Psoas muscle (tissue), 8 donors: Measurements from ENCODE around the gene CCND1. TPM values are rescaled to one million over a fixed set of nuclear protein-coding genes. Genes with fewer than 3 reads are reported as not detected.
A peak's percentile ranks its signal among the peaks of the same experiment; 100 is the strongest.

ENCODE experiments used
- ATAC-seq, 4 donors: fragments of 200-7000 bp; cut with Tn5 transposase; one replicate each; pipeline ENCODE4 v1.9.1; 2020; ENCODE audit warnings: moderate library complexity in 3 of 4, mild to moderate bottlenecking in 2 of 4
- DNase-seq, 2 donors: peaks; one replicate each; pipeline ENCODE4 v3.0.0-alpha.2; 2020
- H3K27ac ChIP-seq: fragments of 200-600 bp; one replicate; pipeline ENCODE4 v1.8.0; 2022
- H3K27me3 ChIP-seq, 3 donors: fragments of 200-600 bp in 1 of 3; one replicate each; pipeline versions ENCODE4 v1.6.1 to v1.8.0; 2013 to 2022; ENCODE audit warnings: low read length in 2 of 3, mild to moderate bottlenecking in 2 of 3, moderate library complexity in 1 of 3; ENCODE audit not compliant: insufficient read depth in 3 of 3
- H3K36me3 ChIP-seq, 2 donors: fragments of 200-600 bp in 1 of 2; one replicate each; pipeline versions ENCODE4 v1.6.1 to v1.8.0; 2013 to 2022; ENCODE audit warnings: low read depth in 1 of 2, mild to moderate bottlenecking in 1 of 2, moderate library complexity in 1 of 2; ENCODE audit not compliant: insufficient read depth in 1 of 2
- H3K4me1 ChIP-seq: fragments of 200-600 bp; one replicate; pipeline ENCODE4 v1.8.0; 2022
- H3K4me3 ChIP-seq: fragments of 200-600 bp; one replicate; pipeline ENCODE4 v1.8.0; 2022; ENCODE audit warnings: mild to moderate bottlenecking
- H3K9me3 ChIP-seq: fragments of 200-600 bp; one replicate; pipeline ENCODE4 v1.8.0; 2022
- WGBS, 3 donors: extraction: QIAGEN DNeasy Blood & Tissue Kit; methylation state at CpG; one replicate each; pipeline versions ENCODE4 v1.1.6 to v1.1.7; 2013; 5-methylcytosine and 5-hydroxymethylcytosine counted together
- intact Hi-C, 2 donors: fragments of 100-400 bp; cut with DNase I; formaldehyde crosslinking; loops; one replicate each; pipeline versions ENCODE4 v1.11.0 to v1.14.2; 2022
- polyA plus RNA-seq, 3 donors: library from polyadenylated mRNA; stranded (reverse); fragments of 200-250 nt; gene quantifications; one replicate each; pipeline ENCODE4 v1.2.3, GENCODE V29; 2013
- total RNA-seq, 4 donors: library from RNA; stranded (reverse); fragmentation: NEBNext Ultra II Directional in 2 of 4; extraction: Animal tissue kit (Norgen Biotek cat#: 25700) in 2 of 4; gene quantifications; one replicate each; pipeline versions ENCODE4 v1.2.1 to v1.2.4, GENCODE V29; 2021 to 2023
- TF ChIP-seq, protein P1 (sequence below): fragments of 200-600 bp; IDR thresholded peaks from one replicate; pipeline ENCODE4 v1.8.0; 2022; ENCODE audit warnings: antibody characterized with exemption
- donor health status: healthy with polysubstance abuse.
- donor health status: DM: no; HTN: no; CAD: no; lungs with moderate emphysema.
- donor health status: Bipolar disorder and iron deficiency.
- donor health status: healthy.
- donor health status: DM: yes; HTN: yes; CAD: no.
- donor health status: DM: no; HTN: no; CAD: no.
- donor health status: DM: no; HTN: no; CAD: no.
- donor health status: DM: yes; HTN: yes; CAD: no.

Gene CCND1
- total and polyA plus RNA-seq, 7 donors = 1.8 to 11.3 (median 6.5) TPM

DNA sequence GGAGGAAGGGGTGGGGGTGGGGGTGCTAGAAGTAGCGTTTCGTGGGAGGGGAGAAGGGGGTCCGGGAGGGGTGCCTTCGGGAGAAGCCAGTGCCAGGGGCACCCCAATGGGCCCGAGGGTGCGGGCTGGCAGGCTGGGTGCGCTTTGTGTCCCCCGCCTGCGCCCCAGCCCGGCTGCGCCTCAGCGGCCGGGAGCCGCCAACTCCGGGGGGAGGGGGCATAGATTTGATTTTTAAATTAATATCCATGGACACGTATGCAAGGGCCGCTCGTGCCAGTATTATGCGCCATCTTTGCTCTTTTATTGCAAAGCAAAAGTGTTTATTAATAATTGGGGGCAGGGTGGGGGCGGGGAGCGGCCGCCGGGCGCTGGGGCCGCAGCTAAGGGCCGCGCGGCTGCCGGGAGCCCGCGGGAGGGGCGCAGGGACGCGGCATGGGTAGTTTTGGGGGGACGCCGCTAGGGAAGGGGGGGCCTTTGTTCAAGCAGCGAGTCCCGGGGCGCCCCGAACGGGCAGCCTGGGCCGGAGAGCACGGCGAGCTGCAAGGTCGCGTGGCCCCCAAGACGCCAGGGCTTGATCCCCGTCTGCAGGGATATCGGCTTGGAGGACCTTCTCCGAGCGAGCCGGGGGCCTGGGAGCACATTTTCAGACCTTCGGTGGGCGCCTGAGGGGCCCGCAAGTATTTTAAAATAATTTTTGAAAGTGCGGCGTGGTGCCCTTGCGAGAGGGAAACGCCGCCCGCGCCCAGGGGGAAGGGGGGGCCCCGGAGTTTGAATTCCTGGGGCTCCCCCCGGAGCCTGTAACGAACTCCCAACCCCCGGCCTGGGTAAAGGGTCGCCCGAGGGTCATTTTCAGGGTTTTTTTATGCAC is 959 bp downstream of the CCND1 start:
- Histone ChIP-seq H3K9me3 (no peaks in the 10 kb centered on the region), H3K27ac (no peak overlapping the region), H3K27me3 (peaks cover 0 to 91% (median 26%) of the 10 kb centered on the region in 3 donors), H3K4me1 (peaks cover 27% of the 10 kb centered on the region), H3K36me3 (no peaks in the 10 kb centered on the region), H3K4me3 (peak overlapping the region; percentile 75)
- WGBS, 3 donors = 1 to 3% (median 1%) methylated on average over 41 to 68 of the region's 68 CpGs
- no peak for DNase-seq
- ATAC-seq = no peak
- TF ChIP-seq, protein P1, sequence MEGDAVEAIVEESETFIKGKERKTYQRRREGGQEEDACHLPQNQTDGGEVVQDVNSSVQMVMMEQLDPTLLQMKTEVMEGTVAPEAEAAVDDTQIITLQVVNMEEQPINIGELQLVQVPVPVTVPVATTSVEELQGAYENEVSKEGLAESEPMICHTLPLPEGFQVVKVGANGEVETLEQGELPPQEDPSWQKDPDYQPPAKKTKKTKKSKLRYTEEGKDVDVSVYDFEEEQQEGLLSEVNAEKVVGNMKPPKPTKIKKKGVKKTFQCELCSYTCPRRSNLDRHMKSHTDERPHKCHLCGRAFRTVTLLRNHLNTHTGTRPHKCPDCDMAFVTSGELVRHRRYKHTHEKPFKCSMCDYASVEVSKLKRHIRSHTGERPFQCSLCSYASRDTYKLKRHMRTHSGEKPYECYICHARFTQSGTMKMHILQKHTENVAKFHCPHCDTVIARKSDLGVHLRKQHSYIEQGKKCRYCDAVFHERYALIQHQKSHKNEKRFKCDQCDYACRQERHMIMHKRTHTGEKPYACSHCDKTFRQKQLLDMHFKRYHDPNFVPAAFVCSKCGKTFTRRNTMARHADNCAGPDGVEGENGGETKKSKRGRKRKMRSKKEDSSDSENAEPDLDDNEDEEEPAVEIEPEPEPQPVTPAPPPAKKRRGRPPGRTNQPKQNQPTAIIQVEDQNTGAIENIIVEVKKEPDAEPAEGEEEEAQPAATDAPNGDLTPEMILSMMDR = no peak
- intact Hi-C loops = loop anchor here (2.0 to 10.0 kb wide), 3 partner anchors 195 to 347 kb away; partner anchors contain the start of gene MYEOV (in 1 of the 2)

DNA sequence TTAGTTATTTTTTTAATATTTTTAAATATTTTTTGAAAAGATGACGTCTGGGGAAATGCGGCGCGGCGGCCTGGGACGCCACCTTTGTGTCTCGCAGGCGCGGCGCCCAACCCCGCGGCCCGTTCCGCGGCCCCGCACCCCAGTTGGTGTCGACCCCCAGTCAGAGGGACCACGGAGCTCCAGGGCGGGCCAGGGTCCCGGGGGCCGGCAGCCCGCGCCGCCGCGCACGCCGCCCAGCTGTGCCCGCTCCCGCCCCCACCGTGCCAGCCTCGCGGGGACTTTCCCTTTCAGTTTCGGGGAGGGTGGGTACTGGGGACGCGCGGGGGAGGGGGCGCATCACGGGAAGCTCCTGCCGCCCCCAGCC is 1.6 kb downstream of the CCND1 start:
- peaks cover 22% of the 10 kb centered on the region for H3K4me1 ChIP-seq
- TF ChIP-seq, protein P1 = no peak
- no peak overlapping the region for H3K27ac ChIP-seq
- 0% methylated on average over 21 to 40 of the region's 40 CpGs for WGBS, 3 donors
- ATAC-seq (no peak), DNase-seq (no peak)
- H3K36me3 ChIP-seq = no peaks in the 10 kb centered on the region
- peak overlapping the region; percentile 75 for H3K4me3 ChIP-seq
- no peaks in the 10 kb centered on the region for H3K9me3 ChIP-seq
- H3K27me3 ChIP-seq = peaks cover 0 to 85% (median 20%) of the 10 kb centered on the region in 3 donors
- intact Hi-C loops = loop anchor here (2.0 to 10.0 kb wide), 3 partner anchors 195 to 348 kb away; partner anchors contain the start of gene MYEOV (in 1 of the 2)

DNA sequence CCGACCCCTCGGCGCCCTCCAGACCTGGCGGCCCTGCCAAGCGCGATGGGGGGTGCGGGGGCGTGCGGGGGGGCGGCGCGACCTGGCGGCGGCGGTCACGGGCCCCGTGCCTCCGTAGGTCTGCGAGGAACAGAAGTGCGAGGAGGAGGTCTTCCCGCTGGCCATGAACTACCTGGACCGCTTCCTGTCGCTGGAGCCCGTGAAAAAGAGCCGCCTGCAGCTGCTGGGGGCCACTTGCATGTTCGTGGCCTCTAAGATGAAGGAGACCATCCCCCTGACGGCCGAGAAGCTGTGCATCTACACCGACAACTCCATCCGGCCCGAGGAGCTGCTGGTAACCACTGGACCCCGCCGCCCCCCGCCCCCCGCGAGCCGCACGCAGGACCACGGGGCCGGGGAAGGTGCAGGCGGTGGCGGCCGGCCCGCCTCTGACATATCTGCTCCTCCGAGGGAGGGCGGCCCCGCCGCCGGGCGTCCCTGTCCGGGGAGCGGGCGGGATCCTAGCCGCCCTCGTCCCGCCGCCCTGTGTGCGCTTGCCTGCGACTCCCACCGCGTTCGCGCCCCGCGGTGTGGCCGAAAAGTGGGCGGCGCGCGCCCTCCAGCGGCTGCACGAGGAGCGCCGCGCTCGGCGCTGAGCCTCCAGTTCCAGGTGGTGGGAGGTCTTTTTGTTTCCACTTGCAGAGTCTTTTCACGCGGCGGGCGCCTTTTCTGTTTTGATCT is 2.1 kb downstream of the CCND1 start:
- intact Hi-C loops = loop anchor here (1.0 to 10.0 kb wide), 4 partner anchors 196 to 542 kb away; partner anchors contain the start of gene MYEOV (in 1 of the 2)
- Histone ChIP-seq H3K4me1 (peaks cover 20% of the 10 kb centered on the region), H3K27ac (no peak overlapping the region), H3K36me3 (no peaks in the 10 kb centered on the region), H3K4me3 (peak overlapping the region; percentile 75), H3K27me3 (peaks cover 0 to 79% (median 19%) of the 10 kb centered on the region in 3 donors), H3K9me3 (no peaks in the 10 kb centered on the region)
- TF ChIP-seq, protein P1 = peak; percentile 92
- DNase-seq (peak; percentile 78 to 84), ATAC-seq (peak; percentile 76 to 86 (median 84))
- WGBS, 3 donors = 1% methylated on average over 48 to 81 of the region's 81 CpGs

DNA sequence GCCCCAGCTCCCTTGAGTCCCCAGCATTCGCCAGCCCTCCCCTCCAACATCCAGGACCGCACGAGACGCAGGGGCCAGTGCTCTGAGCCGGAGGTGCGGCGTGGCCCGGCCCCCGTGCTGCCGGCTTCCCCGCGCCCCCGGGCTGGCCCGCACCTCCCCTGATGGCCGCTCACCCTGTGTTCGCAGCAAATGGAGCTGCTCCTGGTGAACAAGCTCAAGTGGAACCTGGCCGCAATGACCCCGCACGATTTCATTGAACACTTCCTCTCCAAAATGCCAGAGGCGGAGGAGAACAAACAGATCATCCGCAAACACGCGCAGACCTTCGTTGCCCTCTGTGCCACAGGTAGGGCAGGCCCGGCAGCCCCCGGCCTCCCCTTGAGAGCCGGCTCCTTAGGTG is 2.7 kb downstream of the CCND1 start:
- Histone ChIP-seq H3K4me1 (peaks cover 14% of the 10 kb centered on the region), H3K27ac (no peak overlapping the region), H3K27me3 (peaks cover 0 to 73% (median 19%) of the 10 kb centered on the region in 3 donors), H3K4me3 (peak overlapping the region; percentile 75), H3K36me3 (no peaks in the 10 kb centered on the region), H3K9me3 (no peaks in the 10 kb centered on the region)
- TF ChIP-seq, protein P1 = no peak
- intact Hi-C loops = loop anchor here (1.0 to 10.0 kb wide), 4 partner anchors 196 to 542 kb away; partner anchors contain the start of gene MYEOV (in 1 of the 2)
- ATAC-seq = peak in 1 of 4 donors; percentile 2
- no peak for DNase-seq
- 45 to 62% (median 56%) methylated on average over 21 to 27 of the region's 27 CpGs for WGBS, 3 donors
